ENCODE data around the gene ARHGAP31. TPM values are rescaled to one million over a fixed set of nuclear protein-coding genes. Genes with fewer than 3 reads are reported as not detected.
"Not testable (repeated sequence)": the region's sequence is repeated elsewhere in the genome, so short reads cannot be mapped to it uniquely, and the experiment has no call there.

The ARHGAP31 gene
- polyA plus RNA-seq (2012; ENCODE audit: low read depth, missing spikeins): 7.7 TPM

- peak; percentile 78 for FAIRE-seq
- DNase-seq (ENCODE audit: insufficient read length, low spot score): peak; percentile 52
- peak; percentile 93 for TF ChIP-seq SPI1 (IDR thresholded peaks at IDR 0.05; ENCODE audit: low read depth, low read length)
- TF ChIP-seq TAF1 (IDR thresholded peaks at IDR 0.05; ENCODE audit: low read depth, low read length): no peak
- TF ChIP-seq POU2F2 (IDR thresholded peaks at IDR 0.05; ENCODE audit: low read depth, low read length): peak; percentile 8; the same call in 1 of the 2 replicates
- TF ChIP-seq POLR2A (IDR thresholded peaks at IDR 0.05; ENCODE audit: low read depth, low read length): no peak
Observed at GRCh38 chr3:119293871-119294695, at the start of gene ARHGAP31. Gene ARHGAP31, plus strand, starts transcription at chr3:119294383. Its CDS starts 522 bp downstream, at chr3:119294905.

GRCh38 chr3:119245778-119246177 lies 48.4 kb upstream of the ARHGAP31 start:
- FAIRE-seq (no peak), DNase-seq (ENCODE audit: insufficient read length, low spot score) (no peak)
- no peak for TF ChIP-seq POLR2AphosphoS5 (IDR thresholded peaks at IDR 0.05; ENCODE audit: low read depth, low read length)
- TF ChIP-seq POLR2A (IDR thresholded peaks at IDR 0.05; ENCODE audit: low read depth, low read length): no peak
- TF ChIP-seq SPI1 (IDR thresholded peaks at IDR 0.05; ENCODE audit: low read depth, low read length): no peak
- TF ChIP-seq POU2F2 (IDR thresholded peaks at IDR 0.05; ENCODE audit: low read depth, low read length): no peak
- TF ChIP-seq TAF1 (IDR thresholded peaks at IDR 0.05; ENCODE audit: low read depth, low read length): no peak
- TF ChIP-seq PAX5 (IDR thresholded peaks at IDR 0.05; ENCODE audit: insufficient read depth, low read length, severe bottlenecking): no peak

GRCh38 chr3:119255214-119255613 lies 39.0 kb upstream of the ARHGAP31 start:
- DNase-seq (ENCODE audit: insufficient read length, low spot score) (no peak), FAIRE-seq (no peak)
- TF ChIP-seq SPI1 (IDR thresholded peaks at IDR 0.05; ENCODE audit: low read depth, low read length): no peak
- TF ChIP-seq TAF1 (IDR thresholded peaks at IDR 0.05; ENCODE audit: low read depth, low read length): no peak
- no peak for TF ChIP-seq POU2F2 (IDR thresholded peaks at IDR 0.05; ENCODE audit: low read depth, low read length)
- no peak for TF ChIP-seq POLR2AphosphoS5 (IDR thresholded peaks at IDR 0.05; ENCODE audit: low read depth, low read length)
- no peak for TF ChIP-seq PAX5 (IDR thresholded peaks at IDR 0.05; ENCODE audit: insufficient read depth, low read length, severe bottlenecking)
- no peak for TF ChIP-seq POLR2A (IDR thresholded peaks at IDR 0.05; ENCODE audit: low read depth, low read length)

- FAIRE-seq: no peak
Observed at GRCh38 chr3:119257111-119257510, 37.1 kb upstream of the ARHGAP31 start.

GRCh38 chr3:119257654-119258410 lies 36.4 kb upstream of the ARHGAP31 start:
- FAIRE-seq (peak; percentile 47), DNase-seq (ENCODE audit: insufficient read length, low spot score) (no peak)
- TF ChIP-seq SPI1 (IDR thresholded peaks at IDR 0.05; ENCODE audit: low read depth, low read length) (no peak), PAX5 (IDR thresholded peaks at IDR 0.05; ENCODE audit: insufficient read depth, low read length, severe bottlenecking) (no peak), POLR2AphosphoS5 (IDR thresholded peaks at IDR 0.05; ENCODE audit: low read depth, low read length) (no peak), POLR2A (IDR thresholded peaks at IDR 0.05; ENCODE audit: low read depth, low read length) (no peak), TAF1 (IDR thresholded peaks at IDR 0.05; ENCODE audit: low read depth, low read length) (no peak), POU2F2 (IDR thresholded peaks at IDR 0.05; ENCODE audit: low read depth, low read length) (no peak)

More at GRCh38 chr3:119257111-119257510, 37.1 kb upstream of the ARHGAP31 start:
- TF ChIP-seq POLR2A (IDR thresholded peaks at IDR 0.05; ENCODE audit: low read depth, low read length): no peak
- no peak for TF ChIP-seq PAX5 (IDR thresholded peaks at IDR 0.05; ENCODE audit: insufficient read depth, low read length, severe bottlenecking)
- TF ChIP-seq POU2F2 (IDR thresholded peaks at IDR 0.05; ENCODE audit: low read depth, low read length): no peak
- TF ChIP-seq SPI1 (IDR thresholded peaks at IDR 0.05; ENCODE audit: low read depth, low read length): no peak
- no peak for TF ChIP-seq TAF1 (IDR thresholded peaks at IDR 0.05; ENCODE audit: low read depth, low read length)
- no peak for TF ChIP-seq POLR2AphosphoS5 (IDR thresholded peaks at IDR 0.05; ENCODE audit: low read depth, low read length)
- no peak for DNase-seq (ENCODE audit: insufficient read length, low spot score)

GRCh38 chr3:119258915-119259314 lies 35.3 kb upstream of the ARHGAP31 start:
- FAIRE-seq: peak; percentile 94
- DNase-seq (ENCODE audit: insufficient read length, low spot score): no peak

GRCh38 chr3:119259821-119260220 lies 34.4 kb upstream of the ARHGAP31 start:
- no peak for FAIRE-seq
- no peak for TF ChIP-seq POLR2AphosphoS5 (IDR thresholded peaks at IDR 0.05; ENCODE audit: low read depth, low read length)
- TF ChIP-seq TAF1 (IDR thresholded peaks at IDR 0.05; ENCODE audit: low read depth, low read length): no peak
- TF ChIP-seq POU2F2 (IDR thresholded peaks at IDR 0.05; ENCODE audit: low read depth, low read length): no peak
- TF ChIP-seq POLR2A (IDR thresholded peaks at IDR 0.05; ENCODE audit: low read depth, low read length): no peak
- TF ChIP-seq PAX5 (IDR thresholded peaks at IDR 0.05; ENCODE audit: insufficient read depth, low read length, severe bottlenecking): no peak
- no peak for TF ChIP-seq SPI1 (IDR thresholded peaks at IDR 0.05; ENCODE audit: low read depth, low read length)
- DNase-seq (ENCODE audit: insufficient read length, low spot score): no peak

More at GRCh38 chr3:119258915-119259314, 35.3 kb upstream of the ARHGAP31 start:
- peak; percentile 68 for TF ChIP-seq SPI1 (IDR thresholded peaks at IDR 0.05; ENCODE audit: low read depth, low read length)
- no peak for TF ChIP-seq POLR2A (IDR thresholded peaks at IDR 0.05; ENCODE audit: low read depth, low read length)

- TF ChIP-seq PAX5 (IDR thresholded peaks at IDR 0.05; ENCODE audit: insufficient read depth, low read length, severe bottlenecking) (no peak), SPI1 (IDR thresholded peaks at IDR 0.05; ENCODE audit: low read depth, low read length) (no peak), POLR2A (IDR thresholded peaks at IDR 0.05; ENCODE audit: low read depth, low read length) (no peak), TAF1 (IDR thresholded peaks at IDR 0.05; ENCODE audit: low read depth, low read length) (no peak), POLR2AphosphoS5 (IDR thresholded peaks at IDR 0.05; ENCODE audit: low read depth, low read length) (no peak)
- FAIRE-seq (no peak), DNase-seq (ENCODE audit: insufficient read length, low spot score) (no peak)
Observed at GRCh38 chr3:119261055-119261454, 33.1 kb upstream of the ARHGAP31 start.

GRCh38 chr3:119270212-119270611 lies 24.0 kb upstream of the ARHGAP31 start:
- not testable (repeated sequence) for FAIRE-seq; DNase-seq (ENCODE audit: insufficient read length, low spot score)

All from GM12891 (cell line).